Left ventricle myocardium inferior (tissue), 1 donor: ENCODE data around the gene ANAPC2. TPM values are rescaled to one million over a fixed set of nuclear protein-coding genes. Genes with fewer than 3 reads are reported as not detected.

Experiments used
- DNase-seq: peaks from one replicate; pipeline ENCODE4 v3.0.0-alpha.2; 2020
- H3K27ac ChIP-seq: fragments of 200-600 bp; replicated peaks from 2 replicates; pipeline ENCODE4 v1.8.0; 2021
- H3K27me3 ChIP-seq: fragments of 200-600 bp; 2 replicates; pipeline ENCODE4 v1.8.0; 2021; ENCODE audit warnings: low read depth
- H3K36me3 ChIP-seq: fragments of 200-600 bp; 2 replicates; pipeline ENCODE4 v1.8.0; 2021
- H3K4me1 ChIP-seq: fragments of 200-600 bp; 2 replicates; pipeline ENCODE4 v1.8.0; 2021
- H3K4me3 ChIP-seq: fragments of 200-600 bp; 2 replicates; pipeline ENCODE4 v1.8.0; 2021; ENCODE audit warnings: mild to moderate bottlenecking, moderate library complexity
- H3K9me3 ChIP-seq: fragments of 200-600 bp; replicated peaks from 2 replicates; pipeline ENCODE4 v1.8.0; 2021
- intact Hi-C: fragments of 100-400 bp; cut with micrococcal nuclease; formaldehyde crosslinking; loops from one replicate; pipeline ENCODE4 v1.11.0; 2022
- total RNA-seq: library from RNA; stranded (reverse); fragmentation: NEBNext Ultra II Directional; extraction: Animal tissue kit (Norgen Biotek cat#: 25700); gene quantifications from one replicate; pipeline ENCODE4 v1.2.1, GENCODE V29; 2021
- TF ChIP-seq, protein P1 (sequence below): fragments of 200-600 bp; IDR thresholded peaks from 2 replicates; pipeline ENCODE4 v1.8.0; 2021; ENCODE audit warnings: antibody characterized with exemption, mild to moderate bottlenecking, borderline replicate concordance
- donor health status: DM: no; HTN: yes; CAD: no; lungs with severe emphysema.

The ANAPC2 gene
- total RNA-seq, 1 donor from 2014 or later, result 34.7 TPM

DNA sequence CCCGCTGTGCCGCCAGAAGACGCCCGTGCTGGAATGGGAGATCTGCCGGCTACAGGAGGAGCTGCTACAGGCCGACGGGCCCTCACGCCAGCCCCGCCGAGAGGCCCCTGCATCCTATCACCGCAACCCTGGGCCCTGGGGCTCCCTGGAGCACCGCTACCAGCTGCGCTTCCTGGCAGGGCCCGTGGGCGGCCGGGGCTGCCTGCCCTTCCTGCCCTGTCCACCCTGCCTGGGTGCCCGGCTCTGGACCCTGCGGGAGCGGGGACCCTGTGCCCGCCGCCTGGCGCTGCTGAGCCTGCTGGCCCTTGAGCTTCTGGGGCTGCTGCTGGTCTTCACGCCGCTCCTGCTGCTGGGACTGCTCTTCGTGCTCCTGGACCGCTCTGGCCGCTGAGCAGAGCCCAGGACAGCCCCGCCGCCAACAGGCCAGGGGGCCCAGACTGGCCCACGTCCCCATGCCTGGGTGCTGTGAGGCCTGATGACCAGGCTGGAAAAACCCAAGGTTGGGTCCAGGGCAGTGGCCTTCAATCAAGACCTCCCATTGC lies 29.9 kb upstream of the ANAPC2 start:
- H3K4me1 ChIP-seq, result peaks cover 52% of the 10 kb centered on the region
- H3K4me3 ChIP-seq, result peak overlapping the region; percentile 59
- TF ChIP-seq, protein P1, sequence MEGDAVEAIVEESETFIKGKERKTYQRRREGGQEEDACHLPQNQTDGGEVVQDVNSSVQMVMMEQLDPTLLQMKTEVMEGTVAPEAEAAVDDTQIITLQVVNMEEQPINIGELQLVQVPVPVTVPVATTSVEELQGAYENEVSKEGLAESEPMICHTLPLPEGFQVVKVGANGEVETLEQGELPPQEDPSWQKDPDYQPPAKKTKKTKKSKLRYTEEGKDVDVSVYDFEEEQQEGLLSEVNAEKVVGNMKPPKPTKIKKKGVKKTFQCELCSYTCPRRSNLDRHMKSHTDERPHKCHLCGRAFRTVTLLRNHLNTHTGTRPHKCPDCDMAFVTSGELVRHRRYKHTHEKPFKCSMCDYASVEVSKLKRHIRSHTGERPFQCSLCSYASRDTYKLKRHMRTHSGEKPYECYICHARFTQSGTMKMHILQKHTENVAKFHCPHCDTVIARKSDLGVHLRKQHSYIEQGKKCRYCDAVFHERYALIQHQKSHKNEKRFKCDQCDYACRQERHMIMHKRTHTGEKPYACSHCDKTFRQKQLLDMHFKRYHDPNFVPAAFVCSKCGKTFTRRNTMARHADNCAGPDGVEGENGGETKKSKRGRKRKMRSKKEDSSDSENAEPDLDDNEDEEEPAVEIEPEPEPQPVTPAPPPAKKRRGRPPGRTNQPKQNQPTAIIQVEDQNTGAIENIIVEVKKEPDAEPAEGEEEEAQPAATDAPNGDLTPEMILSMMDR, result no peak
- no peak for DNase-seq
- intact Hi-C loops, result no loop called here
- no peaks in the 10 kb centered on the region for H3K9me3 ChIP-seq
- peaks cover 15% of the 10 kb centered on the region for H3K36me3 ChIP-seq
- H3K27me3 ChIP-seq, result no peaks in the 10 kb centered on the region
- peak overlapping the region; percentile 66 for H3K27ac ChIP-seq

DNA sequence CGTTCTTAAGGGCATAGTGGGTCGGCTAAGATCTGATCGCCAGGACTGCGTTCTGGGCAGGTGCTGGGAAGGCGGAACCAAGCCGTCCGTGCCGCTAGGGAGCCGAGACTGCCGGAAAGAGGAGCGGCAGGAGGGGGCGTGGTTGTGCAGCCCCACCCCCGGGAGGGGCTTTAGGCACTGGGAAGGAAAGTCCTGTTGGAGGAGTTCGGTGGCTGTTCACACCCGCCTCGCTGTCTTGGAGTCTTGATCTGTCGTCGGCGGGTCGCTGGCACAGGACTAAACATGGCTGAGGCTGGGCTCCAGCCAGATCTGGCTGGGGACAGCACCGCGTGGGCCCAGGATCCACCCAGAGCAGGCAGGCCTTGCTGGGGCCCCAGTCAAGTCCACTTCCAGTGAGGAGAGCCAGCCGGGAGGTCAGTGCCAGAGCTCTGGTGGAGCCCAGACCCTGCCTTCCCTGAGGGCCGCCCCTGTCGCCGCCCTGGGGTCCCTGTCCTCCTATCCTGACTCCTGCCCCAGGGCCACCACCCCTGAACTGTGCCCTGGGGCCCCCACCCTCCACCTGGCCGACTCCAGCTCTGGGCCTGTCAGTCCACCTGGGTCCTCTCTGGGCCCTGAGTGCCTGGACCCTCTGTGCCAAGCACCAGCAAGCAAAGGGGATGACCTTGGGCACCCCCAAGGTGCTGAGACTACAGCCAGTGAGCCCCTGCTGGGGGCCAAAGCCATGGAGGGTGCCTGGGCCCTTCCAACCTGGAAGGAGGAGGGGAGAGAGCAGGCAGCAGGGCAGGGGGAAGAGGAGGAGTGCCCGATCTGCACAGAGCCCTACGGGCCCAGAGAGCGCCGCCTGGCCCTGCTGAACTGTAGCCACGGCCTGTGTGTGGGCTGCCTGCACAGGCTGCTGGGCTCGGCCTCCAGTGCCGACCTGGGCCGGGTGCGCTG lies 29.2 kb upstream of the ANAPC2 start:
- Histone ChIP-seq H3K4me1 (peaks cover 45% of the 10 kb centered on the region), H3K9me3 (no peaks in the 10 kb centered on the region), H3K27ac (peak overlapping the region; percentile 66), H3K36me3 (peaks cover 15% of the 10 kb centered on the region), H3K27me3 (no peaks in the 10 kb centered on the region), H3K4me3 (peak overlapping the region; percentile 59)
- DNase-seq, result peak; percentile 75
- intact Hi-C loops, result no loop called here
- TF ChIP-seq, protein P1, result no peak

DNA sequence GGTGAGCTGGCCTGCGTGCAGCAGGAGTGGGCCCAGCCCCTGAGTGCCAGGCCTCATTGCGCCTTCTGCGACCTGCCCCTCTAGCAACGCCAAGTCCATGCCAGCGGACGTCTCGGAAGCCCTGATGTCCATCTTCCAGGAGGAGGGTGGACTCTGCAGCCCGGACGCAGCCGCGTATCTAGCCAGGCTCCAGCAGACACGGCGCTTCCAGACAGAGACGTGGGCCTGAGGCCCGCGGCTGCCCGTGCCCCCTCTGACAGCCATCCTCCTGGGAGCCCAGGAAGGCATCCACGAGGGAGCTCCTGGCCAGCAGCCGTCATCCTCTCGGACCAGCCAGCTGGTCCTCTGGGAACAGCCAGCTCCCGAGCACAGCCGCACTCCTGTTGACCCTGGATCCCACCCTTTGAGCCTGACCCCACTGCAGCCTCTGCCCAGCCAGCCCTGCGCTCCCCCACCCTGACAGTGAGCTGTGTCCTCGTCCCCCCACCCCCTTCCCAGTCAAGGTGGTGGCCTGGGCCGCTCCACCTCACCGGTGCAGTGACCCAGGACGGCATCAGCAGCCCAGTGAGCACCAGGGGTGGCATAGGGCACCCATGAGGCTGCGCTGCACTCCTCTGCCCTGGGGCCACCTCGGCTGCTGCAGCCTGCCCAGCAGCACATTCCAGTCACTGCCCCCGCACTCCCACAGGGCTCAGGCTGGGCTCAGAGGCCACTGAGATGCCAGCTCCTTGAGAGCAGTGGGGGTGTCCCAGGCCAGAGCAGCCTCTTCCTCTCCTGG lies 28.0 kb upstream of the ANAPC2 start:
- H3K4me3 ChIP-seq, result no peak overlapping the region
- intact Hi-C loops, result no loop called here

DNA sequence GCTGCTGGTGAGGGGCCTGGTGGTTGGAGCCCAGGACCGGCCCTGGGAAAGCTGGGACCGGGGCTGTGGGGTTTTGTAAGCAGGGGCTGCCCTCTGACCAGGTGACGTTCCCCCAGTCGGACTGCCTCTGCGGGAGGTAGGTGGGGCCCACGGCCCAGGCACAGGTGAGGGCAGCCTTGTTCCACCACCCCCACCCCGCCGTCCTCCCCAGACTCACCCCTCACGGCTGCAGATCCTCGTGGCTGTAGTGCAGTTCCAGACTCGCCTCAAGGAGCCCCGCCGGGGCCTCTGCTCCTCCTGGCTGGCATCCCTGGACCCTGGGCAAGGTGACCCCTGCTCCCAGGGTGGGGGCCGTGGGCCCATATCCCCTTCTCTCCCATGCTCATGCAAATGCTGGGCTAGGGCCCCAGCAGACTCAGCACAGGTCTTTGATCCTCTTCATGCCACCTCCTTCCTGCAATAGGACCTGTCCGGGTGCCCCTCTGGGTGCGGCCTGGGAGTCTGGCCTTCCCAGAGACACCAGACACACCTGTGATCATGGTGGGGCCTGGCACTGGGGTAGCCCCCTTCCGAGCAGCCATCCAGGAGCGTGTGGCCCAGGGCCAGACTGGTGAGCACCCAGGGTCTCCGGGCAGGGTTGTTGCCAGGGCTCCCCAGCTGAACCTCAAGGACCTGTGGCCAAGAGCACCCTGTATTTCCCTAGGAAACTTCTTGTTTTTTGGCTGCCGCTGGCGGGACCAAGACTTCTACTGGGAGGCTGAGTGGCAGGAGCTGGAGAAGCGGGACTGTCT lies 27.0 kb upstream of the ANAPC2 start:
- TF ChIP-seq, protein P1, result no peak
- DNase-seq, result no peak
- Histone ChIP-seq H3K4me3 (no peak overlapping the region), H3K36me3 (peaks cover 15% of the 10 kb centered on the region), H3K4me1 (peaks cover 29% of the 10 kb centered on the region), H3K27me3 (no peaks in the 10 kb centered on the region), H3K9me3 (no peaks in the 10 kb centered on the region), H3K27ac (no peak overlapping the region)
- intact Hi-C loops, result no loop called here

More for the DNA sequence above, 28.0 kb upstream of the ANAPC2 start:
- no peaks in the 10 kb centered on the region for H3K9me3 ChIP-seq
- peaks cover 15% of the 10 kb centered on the region for H3K36me3 ChIP-seq
- TF ChIP-seq, protein P1, result no peak
- H3K27ac ChIP-seq, result no peak overlapping the region
- H3K4me1 ChIP-seq, result peaks cover 37% of the 10 kb centered on the region
- no peaks in the 10 kb centered on the region for H3K27me3 ChIP-seq
- DNase-seq, result no peak

DNA sequence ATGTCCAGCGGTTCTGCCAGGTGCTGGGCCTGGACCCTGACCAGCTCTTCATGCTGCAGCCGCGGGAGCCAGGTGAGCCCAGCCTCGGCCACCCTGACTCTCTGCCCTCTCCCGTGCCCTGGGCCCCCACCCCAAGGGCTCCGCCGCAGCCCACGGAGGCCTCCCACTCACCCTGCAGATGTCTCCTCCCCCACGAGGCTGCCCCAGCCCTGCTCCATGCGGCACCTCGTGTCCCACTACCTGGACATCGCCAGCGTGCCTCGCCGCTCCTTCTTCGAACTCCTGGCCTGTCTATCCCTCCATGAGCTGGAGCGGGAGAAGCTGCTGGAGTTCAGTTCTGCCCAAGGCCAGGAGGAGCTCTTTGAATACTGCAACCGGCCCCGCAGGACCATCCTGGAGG lies 26.3 kb upstream of the ANAPC2 start:
- TF ChIP-seq, protein P1, result no peak
- Histone ChIP-seq H3K4me1 (peaks cover 28% of the 10 kb centered on the region), H3K27ac (no peak overlapping the region), H3K27me3 (no peaks in the 10 kb centered on the region), H3K9me3 (no peaks in the 10 kb centered on the region), H3K36me3 (peaks cover 15% of the 10 kb centered on the region), H3K4me3 (no peak overlapping the region)
- no peak for DNase-seq
- intact Hi-C loops, result no loop called here
